Measurements from ENCODE around the gene SLC25A39.
"Not testable (repeated sequence)": the region's sequence is repeated elsewhere in the genome, so short reads cannot be mapped to it uniquely, and the experiment has no call there.

Gene SLC25A39, protein sequence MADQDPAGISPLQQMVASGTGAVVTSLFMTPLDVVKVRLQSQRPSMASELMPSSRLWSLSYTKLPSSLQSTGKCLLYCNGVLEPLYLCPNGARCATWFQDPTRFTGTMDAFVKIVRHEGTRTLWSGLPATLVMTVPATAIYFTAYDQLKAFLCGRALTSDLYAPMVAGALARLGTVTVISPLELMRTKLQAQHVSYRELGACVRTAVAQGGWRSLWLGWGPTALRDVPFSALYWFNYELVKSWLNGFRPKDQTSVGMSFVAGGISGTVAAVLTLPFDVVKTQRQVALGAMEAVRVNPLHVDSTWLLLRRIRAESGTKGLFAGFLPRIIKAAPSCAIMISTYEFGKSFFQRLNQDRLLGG

DNA sequence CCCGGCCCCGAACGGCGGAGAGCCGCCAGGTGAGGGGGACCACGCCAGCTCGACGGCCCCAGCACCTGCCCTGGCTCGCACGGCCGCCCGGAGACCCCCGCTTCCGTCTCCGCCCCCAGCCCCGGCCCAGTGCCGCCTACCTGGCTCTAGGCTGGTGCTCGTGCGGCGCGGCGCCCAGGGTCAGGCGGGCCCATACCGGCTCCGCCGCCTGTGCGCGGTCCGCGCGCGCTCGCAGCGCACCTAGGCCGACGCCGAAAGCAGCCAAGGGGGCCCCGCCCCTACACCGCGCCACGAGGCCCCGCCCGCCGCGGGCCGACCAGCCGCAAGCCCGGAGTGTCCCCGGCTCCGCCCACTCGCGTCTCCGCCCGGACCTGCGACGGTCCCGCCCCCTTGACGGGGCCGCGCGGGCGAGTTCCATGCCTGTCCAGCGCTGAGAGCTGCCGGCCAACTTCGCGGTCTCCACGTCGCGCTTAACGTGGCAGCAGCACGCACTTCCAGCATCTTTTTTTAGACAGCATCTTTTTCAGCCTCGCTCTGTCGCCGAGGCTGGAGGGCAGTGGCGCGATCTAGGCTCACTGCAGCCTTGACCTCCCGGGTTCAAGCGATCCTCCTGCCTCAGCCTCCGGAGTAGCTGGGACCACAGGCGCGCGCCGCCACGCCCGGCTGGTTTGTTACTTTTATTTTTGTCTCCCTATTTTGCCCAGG is at the start of gene SLC25A39:
Gene SLC25A39, minus strand, starts transcription at position 253 of the 705 bp plus-strand sequence. CDS start 1,261 bp downstream, outside the sequence.
- DNase-seq = peak; percentile 36

DNA sequence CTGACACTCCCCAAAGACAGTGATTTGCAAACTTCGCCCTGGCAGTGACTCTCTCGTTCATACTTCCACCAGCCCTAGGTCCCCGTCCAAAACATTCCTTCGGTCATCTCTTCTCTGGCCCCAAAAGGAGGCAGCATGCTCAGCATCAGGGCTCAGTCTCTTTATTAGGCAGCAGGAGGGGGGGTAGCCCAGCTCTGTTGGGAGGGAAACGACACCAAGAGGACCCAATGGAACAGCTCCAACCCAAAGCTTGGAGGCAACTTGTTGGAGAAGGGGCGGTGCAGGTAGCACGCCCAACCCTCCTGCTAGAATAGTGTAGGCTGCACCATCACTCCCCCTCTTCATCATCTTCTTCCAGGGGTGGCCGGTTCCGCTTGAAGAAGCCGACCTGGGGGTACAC is 47.4 kb upstream of the SLC25A39 start:
- DNase-seq = no peak

DNA sequence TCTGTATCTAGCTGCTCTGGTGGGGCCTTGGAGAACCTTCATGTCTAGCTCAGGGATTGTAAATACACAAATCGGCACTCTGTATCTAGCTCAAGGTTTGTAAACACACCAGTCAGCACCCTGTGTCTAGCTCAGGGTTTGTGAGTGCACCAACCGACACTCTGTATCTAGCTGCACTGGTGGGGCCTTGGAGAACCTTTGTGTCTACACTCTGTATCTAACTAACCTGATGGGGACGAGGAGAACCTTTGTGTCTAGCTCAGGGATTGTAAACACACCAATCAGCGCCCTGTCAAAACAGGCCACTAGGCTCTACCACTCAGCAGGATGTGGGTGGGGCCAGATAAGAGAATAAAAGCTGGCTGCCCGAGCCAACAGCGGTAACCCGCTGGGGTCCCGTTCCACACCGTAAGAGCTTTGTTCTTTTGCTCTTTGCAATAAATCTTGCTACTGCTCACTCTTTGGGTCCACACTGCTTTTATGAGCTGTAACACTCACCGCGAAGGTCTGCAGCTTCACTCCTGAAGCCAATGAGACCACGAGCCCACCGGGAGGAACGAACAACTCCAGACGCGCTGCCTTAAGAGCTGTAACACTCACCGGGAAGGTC is 44.9 kb upstream of the SLC25A39 start:
- DNase-seq = not testable (repeated sequence)

DNA sequence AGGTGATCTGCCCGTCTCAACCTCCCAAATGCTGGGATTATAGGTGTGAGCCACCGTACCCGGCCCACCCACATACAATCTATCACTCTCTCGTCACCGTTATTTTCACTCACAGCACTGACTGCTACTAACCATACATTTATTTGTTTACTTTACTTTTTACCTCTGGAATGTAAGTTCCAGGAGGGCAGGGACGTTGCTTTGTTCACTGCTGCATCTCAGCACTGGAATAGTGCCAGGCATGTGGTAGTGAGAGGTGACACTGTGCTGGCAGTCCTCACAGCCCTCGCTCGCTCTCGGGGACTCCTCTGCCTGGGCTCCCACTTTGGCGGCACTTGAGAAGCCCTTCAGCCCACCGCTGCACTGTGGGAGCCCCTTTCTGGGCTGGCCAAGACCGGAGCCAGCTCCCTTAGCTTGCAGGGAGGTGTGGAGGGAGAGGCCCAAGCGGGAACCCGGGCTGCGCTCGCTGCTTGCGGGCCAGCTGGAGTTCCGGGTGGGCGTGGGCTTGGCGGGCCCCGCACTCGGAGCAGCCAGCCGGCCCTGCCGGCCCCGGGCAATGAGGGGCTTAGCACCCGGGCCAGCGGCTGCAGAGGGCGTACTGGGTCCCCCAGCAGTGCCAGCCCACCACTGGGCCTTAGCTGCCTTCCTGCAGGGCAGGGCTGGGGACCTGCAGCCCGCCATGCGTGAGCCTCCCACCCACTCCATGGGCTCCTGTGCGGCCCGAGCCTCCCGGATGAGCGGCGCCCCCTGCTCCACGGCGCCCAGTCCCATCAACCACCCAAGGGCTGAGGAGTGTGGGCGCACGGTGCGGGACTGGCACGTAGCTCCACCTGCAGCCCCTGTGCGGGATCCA is 44.0 kb upstream of the SLC25A39 start:
- not testable (repeated sequence) for DNase-seq

DNA sequence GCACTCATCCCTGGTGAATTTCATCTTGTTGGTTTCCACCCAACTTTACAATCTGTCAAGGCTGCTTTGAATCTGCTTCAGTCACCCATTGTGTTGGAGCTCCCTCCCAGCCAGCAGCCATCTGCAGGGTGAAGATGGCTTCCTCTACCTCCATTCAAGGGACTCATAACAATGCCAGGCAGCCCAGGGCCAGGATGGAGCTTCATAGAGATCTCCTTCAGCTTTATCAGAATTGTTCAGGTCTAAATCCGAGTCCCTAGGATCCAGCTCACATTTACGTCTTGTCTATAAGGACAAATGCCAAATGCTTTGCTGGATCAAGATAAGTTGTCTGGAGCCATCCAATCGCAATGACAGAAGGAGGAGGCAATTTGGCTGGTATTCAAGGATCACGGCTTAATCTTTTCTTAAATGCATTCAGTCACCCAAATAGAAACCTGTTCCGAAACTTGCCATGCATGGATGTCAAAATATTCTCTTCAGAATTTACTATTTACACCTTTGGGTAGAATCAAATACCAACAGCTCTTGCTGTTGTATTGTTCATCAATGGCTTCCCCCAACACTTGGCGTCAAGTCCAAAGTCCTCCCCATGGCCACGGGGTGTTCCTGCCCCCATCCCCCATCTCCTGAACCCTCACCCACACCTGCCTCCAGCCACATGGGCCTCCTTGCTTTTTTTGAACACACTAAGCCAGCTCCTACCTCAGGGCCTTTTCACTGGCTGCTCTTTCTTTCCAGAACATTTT is 42.8 kb upstream of the SLC25A39 start:
- DNase-seq = no peak

DNA sequence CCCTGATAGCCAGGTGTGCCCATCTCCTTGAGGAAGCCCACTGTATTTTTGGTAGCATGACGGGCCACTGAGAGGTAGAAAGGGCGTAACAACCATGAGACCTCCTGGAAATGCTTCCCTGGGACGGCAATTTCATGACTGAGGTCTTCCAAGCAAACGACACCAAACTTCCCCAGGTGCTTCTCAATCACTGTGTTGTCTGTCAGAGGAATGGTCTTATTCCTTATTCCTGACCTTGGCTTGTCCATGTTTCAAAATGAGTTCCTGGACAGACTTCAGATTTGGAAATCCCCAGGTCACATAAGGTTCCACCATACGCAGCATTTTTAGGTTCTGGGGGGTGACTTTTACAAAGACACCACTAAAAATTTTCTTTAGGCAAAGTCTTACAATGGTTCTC is 40.4 kb upstream of the SLC25A39 start:
- not testable (repeated sequence) for DNase-seq

DNA sequence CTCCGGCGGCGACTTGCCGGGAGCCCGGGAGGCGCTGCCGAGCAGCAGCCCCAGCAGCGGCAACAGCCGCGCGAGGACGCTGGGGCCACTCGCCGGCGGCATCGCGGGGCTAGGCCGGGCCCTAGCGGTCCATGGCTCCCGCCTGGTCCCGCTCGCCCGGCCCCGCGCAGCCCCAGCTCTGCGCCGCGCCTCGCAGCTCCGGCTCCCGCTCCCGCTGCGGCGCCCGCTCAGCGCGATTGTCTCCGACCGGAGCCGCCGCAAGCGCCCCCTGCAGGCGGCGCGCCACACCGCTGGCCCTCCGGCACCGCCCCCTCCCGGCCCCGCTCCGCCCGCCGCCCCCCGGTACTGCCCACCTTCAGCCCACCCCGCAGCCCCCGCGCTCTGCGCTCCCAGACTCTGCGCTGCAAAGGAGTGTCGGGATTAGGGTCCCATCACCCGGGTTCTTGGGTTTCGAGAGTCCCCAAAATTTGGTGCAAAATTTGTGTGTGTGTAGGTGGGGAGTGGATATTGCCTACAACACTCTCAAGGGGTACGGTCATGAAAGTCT is 39.1 kb upstream of the SLC25A39 start, which contains the start of gene FAM171A2:
Gene FAM171A2, minus strand, starts transcription at position 241 of the 547 bp plus-strand sequence. Its CDS starts 139 bp downstream, at position 102.
- no peak for DNase-seq

DNA sequence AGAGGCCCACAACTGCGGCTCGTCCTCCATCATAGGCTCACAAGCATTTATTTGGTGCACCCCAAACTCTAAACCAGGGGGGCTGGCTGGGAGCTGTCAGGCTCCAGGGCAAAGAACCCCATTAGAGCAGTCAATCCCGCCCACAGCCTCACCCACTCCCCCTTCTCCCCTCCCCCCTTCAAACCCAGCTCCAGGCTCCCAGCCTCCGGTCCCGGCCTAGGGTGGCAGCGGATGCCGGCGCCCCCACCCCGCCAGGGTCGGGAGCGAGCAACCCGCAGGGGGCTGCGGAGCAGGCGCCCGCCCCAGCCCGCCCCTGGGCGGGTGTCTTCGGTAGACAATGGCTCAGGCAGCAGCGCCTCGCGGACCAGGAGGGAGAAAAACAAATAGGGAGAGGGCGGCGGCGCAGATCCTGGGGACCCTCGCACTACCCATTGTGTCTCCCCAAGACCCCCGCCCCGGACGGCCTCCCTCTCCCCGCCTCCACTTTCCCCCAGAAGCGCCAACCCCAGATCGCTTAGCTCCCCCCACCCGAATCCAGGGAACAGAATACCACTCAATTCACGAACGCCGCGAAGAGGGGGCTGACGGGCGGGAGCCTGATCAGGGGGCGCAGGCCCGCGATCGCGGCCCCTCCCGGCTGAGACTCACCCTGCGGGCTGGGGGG is 38.5 kb upstream of the SLC25A39 start:
- no peak for DNase-seq

DNA sequence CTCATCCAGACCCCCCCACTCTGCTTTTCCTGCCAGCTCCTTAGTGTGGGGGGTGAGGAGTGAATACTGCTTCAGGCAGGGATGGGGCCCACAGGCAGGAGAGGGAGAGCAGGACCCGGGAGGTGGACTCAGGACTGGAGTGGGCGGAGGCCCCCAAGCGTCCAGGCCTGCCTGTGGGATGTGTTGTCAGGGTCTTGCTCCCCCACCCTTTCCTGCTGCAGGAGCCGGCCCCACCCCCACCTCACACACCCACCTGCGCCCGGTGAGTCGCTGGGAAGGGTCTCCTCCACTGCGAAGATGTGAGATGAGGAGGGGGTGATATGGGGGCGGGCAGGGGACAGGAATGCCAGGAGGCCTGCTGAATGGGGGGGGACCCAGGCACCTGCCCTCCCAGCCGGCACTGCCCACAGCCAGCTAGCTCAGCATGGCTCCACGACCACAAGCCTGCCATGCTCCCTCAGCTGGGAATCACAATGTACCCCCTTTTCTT is 37.9 kb upstream of the SLC25A39 start:
- no peak for DNase-seq

DNA sequence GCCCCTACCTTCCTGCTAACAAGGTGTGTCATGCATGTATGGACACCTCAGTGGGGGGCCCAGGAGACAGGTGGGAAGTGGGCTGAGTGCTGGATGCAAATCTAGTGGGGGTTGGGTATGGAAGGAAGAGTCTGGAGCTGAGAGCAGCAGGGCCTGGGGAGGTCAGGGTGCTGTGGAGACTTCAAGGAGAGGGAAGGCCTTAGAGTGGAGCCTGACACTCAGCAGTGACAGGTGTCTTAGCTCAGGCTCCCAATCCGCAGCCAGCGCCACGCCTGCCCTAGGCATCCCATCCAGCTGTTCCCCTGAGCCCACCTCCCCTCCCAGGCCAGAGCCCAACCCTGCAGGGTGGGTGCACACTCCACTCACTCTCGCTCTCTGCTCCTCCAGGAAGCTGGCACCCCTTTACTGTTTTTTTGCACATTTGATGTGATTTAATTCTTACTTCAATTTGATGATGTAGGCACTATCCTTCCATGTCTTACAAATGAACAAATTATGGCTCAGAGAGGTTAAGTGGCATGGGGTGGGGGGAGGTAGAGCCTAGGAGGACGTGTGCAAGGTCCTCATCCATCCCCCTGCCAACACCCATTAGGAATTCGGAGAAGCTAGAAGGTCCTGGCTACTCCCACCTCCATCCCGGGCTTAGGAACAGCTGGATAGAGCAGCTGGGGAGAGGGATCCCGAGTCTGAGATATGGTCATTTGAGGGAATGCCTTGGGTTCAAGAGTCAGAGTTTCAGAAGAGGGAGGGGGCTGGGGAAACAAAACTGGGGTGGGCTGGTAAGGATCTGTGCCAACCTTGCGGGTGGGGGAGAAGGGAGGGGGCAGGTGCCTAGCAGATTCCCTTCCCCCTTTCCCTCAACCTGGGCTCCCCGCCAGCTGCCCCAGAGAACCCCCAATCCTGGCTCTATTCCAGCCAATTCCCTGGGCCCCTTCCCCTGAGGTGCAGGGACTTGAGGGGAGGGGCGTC is 37.0 kb upstream of the SLC25A39 start:
- DNase-seq = no peak

DNA sequence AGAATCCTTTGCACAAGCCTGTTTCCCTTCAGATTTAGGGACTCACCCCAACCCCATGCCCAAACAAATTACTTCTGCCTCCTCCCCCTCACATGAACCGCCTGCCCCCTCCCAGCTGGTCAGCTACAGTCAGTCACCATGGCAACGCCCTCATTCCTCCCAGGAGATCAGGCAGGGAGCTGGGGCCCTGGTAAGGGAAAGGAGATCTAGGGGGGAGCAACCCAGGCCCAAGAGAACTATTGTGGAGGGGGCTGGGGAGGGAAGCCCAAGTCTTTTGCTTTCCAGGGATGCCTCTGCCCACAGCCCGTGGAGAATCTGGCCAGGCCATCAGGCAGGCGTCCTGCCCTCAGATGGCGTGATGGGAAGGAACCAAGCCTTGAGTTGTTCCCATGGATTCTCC is 36.2 kb upstream of the SLC25A39 start:
- no peak for DNase-seq

DNA sequence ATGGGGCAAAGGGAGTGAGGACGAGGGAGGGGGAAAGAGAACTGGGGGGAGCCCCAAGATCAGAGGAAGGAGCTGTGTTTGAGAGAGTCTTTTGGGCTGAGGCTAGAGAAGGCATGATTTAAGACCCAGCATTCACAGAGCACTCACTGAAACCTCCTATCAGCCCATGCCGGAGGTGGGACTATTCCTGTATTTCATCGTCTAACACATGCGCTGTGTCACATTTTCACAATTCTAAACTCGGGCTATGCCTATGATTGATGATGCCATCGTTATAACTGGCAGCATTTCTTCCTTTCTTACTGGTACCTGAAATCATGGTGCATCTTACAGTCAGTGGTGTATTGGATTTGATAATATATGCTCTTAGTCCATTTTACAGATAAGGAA is 35.5 kb upstream of the SLC25A39 start:
- DNase-seq = no peak

DNA sequence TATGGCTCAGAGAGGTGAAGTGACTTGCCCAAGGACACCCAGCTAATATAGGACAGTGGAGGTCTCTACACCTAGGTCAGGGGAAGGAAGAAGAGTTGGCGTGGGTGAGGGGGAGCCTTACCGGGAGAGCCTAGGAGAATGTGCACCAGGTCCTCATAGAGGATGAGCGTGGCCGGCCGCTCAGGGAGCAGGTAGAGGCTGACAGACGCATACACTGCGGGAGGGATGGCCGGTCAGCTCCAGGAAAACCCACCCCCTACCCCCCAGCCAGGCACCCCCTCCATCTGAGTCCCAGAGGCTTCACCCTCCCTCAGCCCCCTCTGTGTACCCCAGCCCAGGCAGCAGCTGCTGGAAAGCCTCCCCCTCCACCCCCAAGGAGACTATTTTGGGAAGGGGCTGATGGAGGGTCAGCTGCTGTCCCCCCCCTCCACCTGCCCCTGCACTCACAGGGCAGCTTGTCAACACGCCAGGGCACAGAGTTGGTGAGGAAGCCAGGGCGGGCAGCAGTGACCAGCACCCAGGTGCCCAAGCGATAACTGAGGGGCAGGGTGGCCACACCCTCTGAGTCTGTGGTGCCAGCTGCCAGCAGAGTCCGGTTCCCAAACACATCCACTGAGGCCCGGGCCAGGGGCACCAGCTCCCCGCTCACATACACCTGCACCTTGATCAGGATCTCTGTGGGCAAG is 35.0 kb upstream of the SLC25A39 start:
- DNase-seq = no peak

DNA sequence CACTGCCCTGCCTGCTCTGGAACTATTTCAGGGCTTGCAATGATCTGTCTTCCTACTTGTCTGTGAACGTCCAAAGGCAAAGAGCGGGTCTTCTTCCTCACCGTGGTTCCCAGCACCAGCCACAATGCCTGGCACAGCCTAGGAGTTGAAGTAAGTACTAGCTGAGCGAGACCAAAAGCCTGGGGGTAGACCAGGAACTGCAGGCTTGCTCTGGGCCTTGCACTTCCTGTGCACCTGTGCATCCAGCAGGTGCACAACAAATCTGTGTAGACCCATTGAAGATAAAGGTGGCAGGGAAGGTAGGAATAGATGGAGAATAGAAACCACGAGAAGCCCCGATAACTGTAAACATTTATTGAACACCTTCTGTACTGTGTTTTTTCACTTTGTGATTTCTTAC is 34.4 kb upstream of the SLC25A39 start:
- DNase-seq = no peak

DNA sequence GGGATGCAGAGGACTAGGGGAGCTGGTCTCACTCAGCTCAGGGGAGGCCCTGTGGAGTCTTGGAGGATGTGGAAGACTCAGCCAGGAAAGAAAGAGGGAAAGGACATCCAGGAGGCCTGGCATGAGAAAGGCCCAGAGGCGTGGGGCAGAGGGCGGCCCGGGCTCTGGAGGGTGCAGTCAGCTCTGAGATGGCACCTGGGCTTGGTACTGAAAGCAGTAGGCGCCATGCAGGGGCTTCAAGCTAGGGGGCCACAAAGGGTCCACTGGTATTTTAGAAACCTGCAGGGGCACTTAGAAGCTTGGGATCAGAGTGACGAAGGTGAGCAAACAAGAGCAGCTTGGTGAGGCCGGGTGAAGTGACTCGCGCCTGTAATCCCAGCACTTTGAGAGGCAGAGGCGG is 33.4 kb upstream of the SLC25A39 start:
- DNase-seq = no peak

DNA sequence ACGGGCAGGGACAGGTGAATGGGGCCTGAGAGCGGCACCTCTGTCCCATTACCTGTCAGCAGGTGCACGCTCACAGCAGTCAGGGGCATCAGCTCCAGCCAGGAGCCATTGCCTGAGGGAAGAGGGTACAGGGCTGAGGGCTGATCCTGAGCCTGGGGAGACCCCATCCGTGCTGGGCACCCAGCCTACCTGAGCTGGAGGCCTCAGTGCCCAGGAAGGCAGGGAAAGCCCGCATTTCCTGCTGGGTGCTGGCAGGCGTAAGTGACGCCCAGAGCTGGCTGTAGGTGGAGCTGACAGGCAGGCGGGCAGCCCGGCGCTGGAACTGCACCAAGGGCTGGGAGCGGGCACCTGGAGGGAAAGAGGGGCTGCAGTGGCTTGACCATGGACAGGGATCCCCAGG is 31.6 kb upstream of the SLC25A39 start:
- DNase-seq = no peak

DNA sequence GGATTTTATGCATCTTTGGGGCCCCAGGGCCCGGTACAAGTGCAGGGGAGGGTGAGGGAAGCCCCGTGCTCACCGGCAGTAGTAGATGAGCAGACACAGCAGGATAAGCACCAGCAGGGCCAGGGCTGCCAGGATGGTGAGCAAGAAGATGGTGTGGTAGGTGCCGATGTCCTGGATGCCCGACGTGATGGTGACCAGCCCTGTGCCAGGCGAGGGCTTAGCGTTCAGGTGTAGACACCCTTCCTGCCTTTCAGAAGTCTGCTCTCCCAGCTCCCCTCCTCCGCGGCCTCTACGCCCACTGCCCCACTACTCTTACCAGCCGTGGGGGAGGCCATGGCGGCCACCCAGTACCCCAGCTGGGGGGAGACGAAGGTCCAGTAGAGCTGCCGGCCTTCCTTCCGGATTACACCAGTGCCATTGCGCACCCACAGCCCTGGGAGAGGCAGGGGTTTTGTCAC is 31.0 kb upstream of the SLC25A39 start:
- no peak for DNase-seq

DNA sequence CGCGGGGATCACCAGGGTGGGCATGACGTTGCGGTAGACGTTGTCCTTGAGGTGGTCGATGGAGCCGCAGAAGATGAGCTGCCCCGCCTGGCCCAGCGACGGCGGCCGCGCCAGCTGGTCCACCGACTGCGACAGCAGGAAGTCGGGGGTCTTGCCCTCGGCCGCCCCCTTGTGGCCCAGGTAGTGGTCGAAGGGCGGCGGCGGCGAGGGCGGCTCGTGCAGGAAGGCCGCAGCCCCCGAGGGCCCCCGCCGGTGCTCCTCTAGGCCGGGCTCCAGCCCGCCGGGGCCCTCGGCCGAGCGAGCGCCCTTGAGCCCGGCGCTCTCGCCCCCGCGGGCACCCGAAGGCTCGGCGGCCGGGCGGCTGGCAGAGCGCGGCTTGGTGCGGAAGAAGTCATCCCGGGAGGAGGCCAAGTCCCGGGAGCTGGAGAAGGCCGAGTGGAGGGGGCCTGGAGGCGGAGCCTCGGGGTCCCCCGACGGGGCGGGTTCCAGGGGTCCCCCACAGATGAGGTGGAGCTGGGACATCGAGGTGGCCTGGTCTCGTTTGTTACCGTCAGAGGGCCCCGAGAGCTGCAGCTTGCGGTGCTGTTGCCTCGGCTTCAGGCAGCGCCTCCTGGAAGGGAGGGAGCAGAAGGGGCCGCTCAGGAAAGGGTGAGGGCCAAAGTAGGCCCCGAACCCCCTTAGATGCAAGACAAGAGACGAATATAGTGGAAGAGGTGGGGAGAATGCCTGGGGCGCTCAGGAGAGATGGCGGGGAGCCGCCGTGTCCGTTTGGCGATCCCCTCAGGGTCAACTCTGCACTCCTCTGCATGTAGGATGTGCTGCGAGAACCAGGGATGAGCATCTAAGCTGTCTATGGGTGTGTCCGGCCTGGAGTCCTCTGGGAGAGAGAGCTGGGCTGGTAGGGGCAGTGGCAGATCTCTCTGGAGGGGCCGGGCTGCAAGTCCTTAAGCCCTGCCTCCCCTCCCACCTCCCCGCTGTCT is 30.2 kb upstream of the SLC25A39 start:
- no peak for DNase-seq

Measured in DMS 273 treated with DMSO at 0.1 percent for 48 hours (cell line).